ENCODE measurements around the gene YBX1.

Gene YBX1

GRCh38 chr1:42738678-42739226 lies 56.5 kb downstream of the YBX1 start:
- no peak for TF ChIP-seq CTCF (IDR thresholded peaks at IDR 0.05; ENCODE audit: low read depth, low read length, missing control alignments)
- H3K4me3 ChIP-seq (ENCODE audit: low read depth, low read length) = no peak overlapping the region
- no peak for DNase-seq (ENCODE audit: low read depth)

GRCh38 chr1:42739753-42740700 lies 57.8 kb downstream of the YBX1 start, which contains the start of gene CLDN19:
Gene CLDN19, minus strand, starts transcription at chr1:42740236. Its CDS starts 173 bp downstream, at chr1:42740063.
- no peak for TF ChIP-seq CTCF (IDR thresholded peaks at IDR 0.05; ENCODE audit: low read depth, low read length, missing control alignments)
- DNase-seq (ENCODE audit: low read depth) = no peak
- H3K4me3 ChIP-seq (ENCODE audit: low read depth, low read length) = no peak within 1 kb of the TSS

- TF ChIP-seq CTCF (IDR thresholded peaks at IDR 0.05; ENCODE audit: low read depth, low read length, missing control alignments) = no peak
- H3K4me3 ChIP-seq (ENCODE audit: low read depth, low read length) = no peak overlapping the region
- DNase-seq (ENCODE audit: low read depth) = no peak
These were observed 58.8 kb downstream of the YBX1 start for GRCh38 chr1:42740851-42741580.

GRCh38 chr1:42741706-42742105 lies 59.5 kb downstream of the YBX1 start:
- TF ChIP-seq CTCF (IDR thresholded peaks at IDR 0.05; ENCODE audit: low read depth, low read length, missing control alignments) = no peak
- no peak overlapping the region for H3K4me3 ChIP-seq (ENCODE audit: low read depth, low read length)
- DNase-seq (ENCODE audit: low read depth) = no peak

GRCh38 chr1:42742141-42742540 lies 59.9 kb downstream of the YBX1 start:
- no peak overlapping the region for H3K4me3 ChIP-seq (ENCODE audit: low read depth, low read length)
- no peak for TF ChIP-seq CTCF (IDR thresholded peaks at IDR 0.05; ENCODE audit: low read depth, low read length, missing control alignments)
- DNase-seq (ENCODE audit: low read depth) = no peak

- H3K4me3 ChIP-seq (ENCODE audit: low read depth, low read length) = no peak overlapping the region
- no peak for TF ChIP-seq CTCF (IDR thresholded peaks at IDR 0.05; ENCODE audit: low read depth, low read length, missing control alignments)
- no peak for DNase-seq (ENCODE audit: low read depth)
These were observed 60.5 kb downstream of the YBX1 start for GRCh38 chr1:42742617-42743316.
